Esophagus squamous epithelium (tissue), 5 donors: ENCODE measurements around the gene MAT1A. TPM values are rescaled to one million over a fixed set of nuclear protein-coding genes. Genes with fewer than 3 reads are reported as not detected.
"Not testable (repeated sequence)": the region's sequence is repeated elsewhere in the genome, so short reads cannot be mapped to it uniquely, and the experiment has no call there.

Source experiments
- DNase-seq: peaks from one replicate; lab custom pipeline; 2025; lab: John Stamatoyannopoulos, UW
- H3K27ac ChIP-seq, 4 donors: fragments of 200-600 bp; sonication (generic); one replicate each; pipeline ENCODE4 v1.5.1; 2016 to 2019; ENCODE audit warnings: mild to moderate bottlenecking in 1 of 4
- H3K27me3 ChIP-seq, 4 donors: fragments of 200-600 bp; sonication (generic); 1 replicate in 3 of 4; 2 replicates in 1 of 4; pipeline versions ENCODE4 v1.5.1 to v1.6.0; 2017 to 2021; ENCODE audit warnings: antibody characterized with exemption in 1 of 4
- H3K36me3 ChIP-seq, 3 donors: fragments of 200-600 bp; sonication (generic); one replicate each; pipeline ENCODE4 v1.5.1; 2016 to 2019
- H3K4me1 ChIP-seq, 3 donors: fragments of 200-600 bp; sonication (generic); one replicate each; pipeline ENCODE4 v1.5.1; 2017 to 2019
- H3K4me3 ChIP-seq, 4 donors: fragments of 200-600 bp; sonication (generic); 1 replicate in 3 of 4; 2 replicates in 1 of 4; pipeline ENCODE4 v1.5.1; 2016 to 2019; ENCODE audit warnings: mild to moderate bottlenecking in 2 of 4, moderate library complexity in 1 of 4
- H3K9me3 ChIP-seq, 3 donors: fragments of 200-600 bp; sonication (generic); one replicate each; pipeline ENCODE4 v1.5.1; 2016 to 2019
- POLR2A ChIP-seq, 4 donors: fragments of 450-650 bp; IDR thresholded peaks; one replicate each; pipeline ENCODE4 v1.6.1; 2017; ENCODE audit warnings: antibody characterized with exemption in 4 of 4, mild to moderate bottlenecking in 4 of 4, moderate library complexity in 3 of 4
- WGBS, 2 donors: methylation state at CpG; one replicate each; pipeline ENCODE4 v1.1.5; 2018; 5-methylcytosine and 5-hydroxymethylcytosine counted together
- intact Hi-C: fragments of 100-400 bp; cut with DNase I; formaldehyde crosslinking; loops from one replicate; pipeline ENCODE4 v1.15.0; 2022
- total RNA-seq, 4 donors: library from RNA; depleted of rRNA; stranded (reverse); fragments of >200 nt; gene quantifications; one replicate each; pipeline ENCODE4 v1.1.0, GENCODE V29; 2016
- TF ChIP-seq, protein P1 (sequence below), 6 experiments: fragments of 450-650 bp in 4 of 6; fragments of 200-600 bp in 2 of 6; sonication (generic) in 2 of 6; IDR thresholded peaks; one replicate each; pipeline ENCODE4 v1.5.1; 2016 to 2019; ENCODE audit warnings: antibody characterized with exemption in 6 of 6, mild to moderate bottlenecking in 4 of 6, moderate library complexity in 4 of 6
- donor health status: DM: yes; HTN: yes; CAD: no.

The MAT1A gene
- total RNA-seq, 4 donors from 2014 or later: 0.09 to 2.3 (median 0.55) TPM

DNA sequence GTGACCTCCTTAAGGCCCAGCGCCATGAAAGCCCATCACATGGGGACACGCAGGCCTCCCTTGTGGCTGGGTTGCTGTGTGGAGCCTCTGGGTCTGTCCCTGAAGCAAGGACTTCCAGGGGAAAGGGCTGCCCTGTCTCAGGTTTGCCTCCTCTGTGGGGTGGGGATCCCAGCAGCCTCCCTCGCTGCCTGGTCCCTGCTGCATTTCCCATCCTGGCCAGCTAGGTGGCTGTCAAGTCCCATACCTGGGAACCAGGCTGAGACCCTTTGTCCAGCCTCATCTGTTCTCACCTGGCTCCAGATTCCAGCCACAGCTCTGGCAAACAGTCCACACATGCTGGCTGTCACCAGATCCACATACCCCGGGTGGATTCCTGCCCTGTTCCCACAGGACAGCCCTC is 32.7 kb downstream of the MAT1A start:
- 32 to 44% methylated on average over 3 of the region's 4 CpGs for WGBS, 2 donors
- H3K4me3 ChIP-seq, DNase-seq, H3K27ac ChIP-seq, H3K4me1 ChIP-seq, intact Hi-C loops, H3K9me3 ChIP-seq, H3K36me3 ChIP-seq: not testable (repeated sequence)
- H3K27me3 ChIP-seq: peaks cover 0 to 34% (median 0%) of the 10 kb centered on the region in 4 donors
- TF ChIP-seq, protein P1, sequence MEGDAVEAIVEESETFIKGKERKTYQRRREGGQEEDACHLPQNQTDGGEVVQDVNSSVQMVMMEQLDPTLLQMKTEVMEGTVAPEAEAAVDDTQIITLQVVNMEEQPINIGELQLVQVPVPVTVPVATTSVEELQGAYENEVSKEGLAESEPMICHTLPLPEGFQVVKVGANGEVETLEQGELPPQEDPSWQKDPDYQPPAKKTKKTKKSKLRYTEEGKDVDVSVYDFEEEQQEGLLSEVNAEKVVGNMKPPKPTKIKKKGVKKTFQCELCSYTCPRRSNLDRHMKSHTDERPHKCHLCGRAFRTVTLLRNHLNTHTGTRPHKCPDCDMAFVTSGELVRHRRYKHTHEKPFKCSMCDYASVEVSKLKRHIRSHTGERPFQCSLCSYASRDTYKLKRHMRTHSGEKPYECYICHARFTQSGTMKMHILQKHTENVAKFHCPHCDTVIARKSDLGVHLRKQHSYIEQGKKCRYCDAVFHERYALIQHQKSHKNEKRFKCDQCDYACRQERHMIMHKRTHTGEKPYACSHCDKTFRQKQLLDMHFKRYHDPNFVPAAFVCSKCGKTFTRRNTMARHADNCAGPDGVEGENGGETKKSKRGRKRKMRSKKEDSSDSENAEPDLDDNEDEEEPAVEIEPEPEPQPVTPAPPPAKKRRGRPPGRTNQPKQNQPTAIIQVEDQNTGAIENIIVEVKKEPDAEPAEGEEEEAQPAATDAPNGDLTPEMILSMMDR (IDR thresholded peaks at IDR 0.05): peak in 3 of 6 experiments; percentile 19 to 47 (median 25)

DNA sequence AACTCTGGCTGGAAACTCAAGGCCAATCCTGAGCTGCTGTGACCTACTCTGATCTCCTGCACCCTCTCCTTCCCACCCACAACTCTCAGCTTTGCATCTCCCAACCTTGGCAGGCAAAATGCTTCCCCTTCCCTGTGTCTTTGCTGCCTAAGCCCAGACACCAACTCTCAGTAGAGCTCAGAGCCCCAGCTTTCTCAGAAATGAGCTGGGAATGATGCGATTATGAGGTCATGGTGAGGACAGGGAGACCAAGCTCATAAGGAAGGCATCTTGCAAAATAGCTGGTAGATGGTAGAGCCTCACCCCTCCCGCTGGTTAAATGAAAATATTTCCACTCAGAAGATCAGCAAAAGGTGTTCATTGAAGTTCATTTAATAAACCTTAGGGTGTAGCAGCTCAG is 34.7 kb downstream of the MAT1A start:
- no CpG with 5 or more reads among the region's 2 CpGs for whole genome bisulfite sequencing, 2 donors
- H3K4me3 ChIP-seq, H3K36me3 ChIP-seq, H3K4me1 ChIP-seq, H3K27ac ChIP-seq, H3K9me3 ChIP-seq, DNase-seq, intact Hi-C loops: not testable (repeated sequence)
- peaks cover 0 to 27% (median 0%) of the 10 kb centered on the region in 4 donors for H3K27me3 ChIP-seq

DNA sequence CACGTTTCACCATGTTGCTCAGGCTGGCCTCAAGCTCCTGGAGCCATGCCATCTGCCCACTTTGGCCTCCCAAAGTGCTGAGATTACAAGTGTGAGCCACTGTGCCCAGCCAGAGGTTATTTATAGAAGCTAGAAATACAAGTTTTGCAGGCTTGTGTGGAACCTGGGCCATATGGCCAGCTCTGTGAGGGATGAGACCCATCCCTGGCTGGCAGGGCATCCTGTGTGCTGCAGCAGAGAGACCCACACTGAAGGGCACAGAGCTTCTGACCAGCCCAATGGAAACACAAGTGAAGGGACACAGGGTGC is 35.5 kb downstream of the MAT1A start:
- 0 to 20% methylated on average over 1 of the region's 1 CpG for WGBS, 2 donors
- H3K27me3 ChIP-seq: peaks cover 0 to 27% (median 0%) of the 10 kb centered on the region in 4 donors
- H3K4me1 ChIP-seq, H3K27ac ChIP-seq, H3K9me3 ChIP-seq, DNase-seq, H3K4me3 ChIP-seq, intact Hi-C loops, H3K36me3 ChIP-seq: not testable (repeated sequence)

DNA sequence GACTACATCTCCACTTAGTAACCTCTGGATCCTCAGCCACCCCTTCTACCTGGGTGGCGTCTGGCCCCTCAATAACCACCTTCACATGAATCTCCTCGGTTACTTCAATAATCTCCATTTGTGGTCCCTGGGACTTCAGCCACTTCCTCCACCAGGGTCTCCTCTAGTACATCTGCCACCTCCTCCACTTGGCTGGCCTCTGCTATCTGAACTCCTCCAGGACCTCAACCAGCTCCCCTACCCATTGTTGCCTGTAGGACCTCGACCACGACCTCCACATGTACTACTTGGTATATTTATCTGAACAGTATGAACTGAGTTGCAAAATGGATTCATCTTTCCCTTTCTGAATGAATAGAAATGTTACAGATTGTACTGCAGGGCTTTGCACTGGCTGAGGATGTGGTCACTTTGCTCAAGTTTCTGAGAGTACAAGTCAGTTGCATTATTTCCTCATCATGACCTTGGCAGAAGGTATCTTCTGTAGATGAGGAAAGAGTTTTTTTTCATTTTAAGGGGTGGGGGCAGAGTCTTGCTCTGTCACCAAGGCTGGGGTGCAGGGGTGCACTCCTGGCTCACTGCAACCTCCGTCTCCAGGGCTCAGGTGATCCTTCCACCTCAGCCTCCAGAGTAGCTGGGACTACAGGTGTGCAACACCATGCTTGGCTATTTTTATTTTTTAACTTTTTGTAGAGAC is 36.0 kb downstream of the MAT1A start:
- 43 to 69% methylated on average over 5 of the region's 5 CpGs for WGBS, 2 donors
- no peak for DNase-seq
- Histone ChIP-seq H3K27ac (no peak overlapping the region), H3K27me3 (peaks cover 0 to 27% (median 0%) of the 10 kb centered on the region in 4 donors), H3K9me3 (no peaks in the 10 kb centered on the region), H3K36me3 (no peaks in the 10 kb centered on the region), H3K4me1 (no peaks in the 10 kb centered on the region), H3K4me3 (no peak overlapping the region)
- TF ChIP-seq, protein P1 (IDR thresholded peaks at IDR 0.05): no peak
- TF ChIP-seq POLR2A (IDR thresholded peaks at IDR 0.05): no peak
- intact Hi-C loops: no loop called here

DNA sequence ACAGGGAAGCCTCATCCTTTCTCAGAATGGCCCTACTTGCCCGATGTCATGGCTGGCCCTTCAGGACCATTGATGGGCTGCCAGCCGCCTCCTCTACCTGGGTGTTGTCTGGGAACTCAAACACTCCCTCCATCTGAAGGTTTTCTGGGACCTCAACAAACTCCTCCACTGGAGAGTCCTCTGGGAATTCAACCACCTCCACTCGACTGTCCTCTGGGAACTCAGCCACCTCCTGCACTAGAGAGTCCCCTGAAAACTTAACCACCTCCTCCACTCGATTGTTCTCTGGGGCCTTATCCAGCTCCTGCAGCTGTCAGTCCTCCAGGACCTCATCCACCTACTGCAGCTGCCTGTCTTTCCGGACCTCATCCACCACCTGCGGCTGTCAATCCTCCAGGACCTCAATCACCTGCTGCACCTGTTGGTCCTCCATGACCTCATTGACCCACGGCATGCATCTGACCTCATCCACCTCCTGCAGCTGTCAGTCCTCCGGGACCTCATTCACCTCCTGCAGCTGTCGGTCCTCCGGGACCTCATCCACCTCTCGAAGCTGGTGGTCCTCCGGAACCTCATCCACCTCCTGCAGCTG is 37.1 kb downstream of the MAT1A start:
- H3K27ac ChIP-seq: no peak overlapping the region
- intact Hi-C loops: no loop called here

DNA sequence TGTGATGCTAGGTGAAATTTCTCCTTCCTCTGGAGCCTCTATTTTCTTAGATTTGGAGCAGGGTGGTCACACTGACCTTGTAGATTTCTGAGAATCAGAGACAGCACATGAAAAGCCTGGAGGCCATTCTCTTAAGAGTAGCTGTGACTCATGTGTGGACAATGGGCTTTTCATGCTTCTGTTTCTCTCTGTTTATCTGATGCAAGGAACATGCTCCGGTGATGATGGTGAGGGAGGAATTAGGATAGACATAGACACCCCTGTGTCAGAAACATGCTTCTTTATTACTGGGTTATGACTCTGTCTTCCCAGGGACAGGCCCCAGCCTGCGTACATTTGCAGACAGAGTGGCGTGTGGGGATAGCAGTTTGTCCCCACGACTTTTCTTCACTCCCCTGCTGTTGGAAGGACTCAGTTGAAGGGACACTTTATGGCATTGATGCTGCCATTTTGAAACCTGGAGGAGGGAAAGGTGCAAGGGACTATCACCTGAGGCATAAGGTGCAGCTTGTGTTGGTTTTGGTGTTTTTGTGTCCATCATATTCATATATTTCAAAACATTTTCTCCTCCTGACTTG is 37.7 kb downstream of the MAT1A start:
- H3K4me3 ChIP-seq, intact Hi-C loops, DNase-seq, H3K4me1 ChIP-seq, H3K36me3 ChIP-seq, H3K9me3 ChIP-seq, H3K27ac ChIP-seq: not testable (repeated sequence)
- WGBS, 2 donors: 60 to 66% methylated on average over 2 to 3 of the region's 4 CpGs
- H3K27me3 ChIP-seq: peaks cover 0 to 27% (median 0%) of the 10 kb centered on the region in 4 donors

More for the DNA sequence above, 37.1 kb downstream of the MAT1A start:
- no peaks in the 10 kb centered on the region for H3K4me1 ChIP-seq
- peaks cover 0 to 27% (median 0%) of the 10 kb centered on the region in 4 donors for H3K27me3 ChIP-seq
- no peak overlapping the region for H3K4me3 ChIP-seq
- WGBS, 2 donors: 88 to 93% methylated on average over 10 to 12 of the region's 12 CpGs
- TF ChIP-seq POLR2A (IDR thresholded peaks at IDR 0.05): no peak
- TF ChIP-seq, protein P1 (IDR thresholded peaks at IDR 0.05): no peak
- no peaks in the 10 kb centered on the region for H3K9me3 ChIP-seq
- no peak for DNase-seq
- no peaks in the 10 kb centered on the region for H3K36me3 ChIP-seq

DNA sequence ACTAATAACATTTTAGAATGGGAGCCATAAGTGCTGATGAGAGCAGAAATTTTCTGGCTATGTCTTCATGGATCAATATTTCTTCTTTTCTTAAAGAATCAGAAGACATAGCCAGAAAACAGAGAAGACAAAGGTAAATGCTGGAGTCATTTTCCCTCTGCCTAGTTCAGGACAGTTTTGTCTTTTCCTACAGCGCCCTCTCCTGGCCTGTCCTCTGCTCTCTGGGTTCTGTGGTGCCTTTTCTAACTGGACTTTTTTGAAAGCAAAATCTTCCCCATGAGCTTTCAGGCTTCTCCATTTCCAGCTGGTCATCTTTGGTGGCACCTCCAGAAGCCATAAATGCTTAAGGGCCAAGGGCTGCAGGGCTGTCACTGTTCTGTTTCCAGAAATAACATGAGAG is 39.1 kb downstream of the MAT1A start:
- intact Hi-C loops, DNase-seq, H3K27ac ChIP-seq, H3K4me3 ChIP-seq, H3K36me3 ChIP-seq, H3K9me3 ChIP-seq, H3K4me1 ChIP-seq: not testable (repeated sequence)
- H3K27me3 ChIP-seq: peaks cover 0 to 17% (median 0%) of the 10 kb centered on the region in 4 donors
- WGBS, 2 donors: no CpG with 5 or more reads among the region's 1 CpG

DNA sequence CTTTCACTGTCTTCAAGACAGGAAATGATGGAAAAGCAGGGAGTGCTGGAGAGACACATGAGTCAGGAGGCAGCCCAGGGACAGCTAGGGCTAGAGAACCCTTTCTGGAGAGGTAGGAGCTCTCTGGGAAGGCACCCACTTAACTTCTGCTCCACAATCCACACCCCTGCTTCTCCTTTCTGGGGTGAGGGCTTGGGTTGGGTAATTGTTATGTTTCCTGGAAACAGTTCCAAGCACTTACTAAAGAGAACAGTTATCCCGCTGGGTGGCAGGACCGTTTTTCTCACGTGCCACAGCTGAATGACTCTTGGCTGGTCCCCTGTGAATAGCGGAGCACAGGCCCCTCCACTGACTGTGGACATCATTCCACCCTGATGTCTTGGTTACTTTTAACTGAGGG is 39.6 kb downstream of the MAT1A start:
- H3K4me3 ChIP-seq, H3K4me1 ChIP-seq, DNase-seq, H3K9me3 ChIP-seq, intact Hi-C loops, H3K36me3 ChIP-seq, H3K27ac ChIP-seq: not testable (repeated sequence)
- H3K27me3 ChIP-seq: peaks cover 0 to 17% (median 0%) of the 10 kb centered on the region in 4 donors
- WGBS, 2 donors: no CpG with 5 or more reads among the region's 4 CpGs

DNA sequence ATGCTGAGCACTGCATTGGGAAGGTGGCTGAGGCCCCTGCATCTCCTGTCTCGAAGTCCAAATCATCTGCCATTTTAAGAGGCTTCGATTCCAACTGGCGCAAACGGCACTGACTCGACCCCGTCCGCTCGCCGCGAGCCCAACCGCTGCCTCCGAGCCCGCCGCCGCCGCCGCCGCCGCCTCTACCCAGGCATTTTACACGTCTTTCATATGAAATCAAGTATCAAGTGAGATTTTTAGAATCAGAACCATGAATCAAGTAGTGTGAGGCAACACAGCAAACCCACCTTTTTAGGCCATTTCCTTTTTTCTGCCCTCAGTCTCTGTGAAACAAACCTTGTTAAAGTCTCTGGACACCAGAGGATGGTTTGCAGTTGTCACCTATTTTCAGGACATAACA is 41.8 kb downstream of the MAT1A start:
- H3K9me3 ChIP-seq, H3K27ac ChIP-seq, DNase-seq, H3K36me3 ChIP-seq, H3K4me1 ChIP-seq, H3K4me3 ChIP-seq, H3K27me3 ChIP-seq, intact Hi-C loops: not testable (repeated sequence)
- 60 to 94% methylated on average over 1 to 7 of the region's 20 CpGs for WGBS, 2 donors

DNA sequence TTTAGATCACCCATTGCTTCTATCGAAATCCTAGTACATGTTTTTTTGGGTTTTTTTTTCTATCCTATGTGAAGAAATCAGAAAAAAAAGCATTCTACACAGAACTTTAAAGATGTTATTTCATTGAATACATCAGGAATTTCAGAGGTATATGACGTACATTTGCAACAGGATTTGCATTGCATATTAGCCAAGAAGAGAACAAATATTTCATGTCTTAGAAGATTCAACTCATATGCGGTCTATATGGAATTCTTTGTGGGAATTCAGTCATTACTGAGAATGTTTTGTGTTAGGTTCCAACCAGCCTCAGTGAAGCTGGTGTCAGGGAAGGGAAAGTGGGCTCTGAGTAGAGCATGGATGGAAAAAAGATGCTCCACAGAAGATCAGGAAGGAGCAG is 45.1 kb downstream of the MAT1A start:
- H3K4me3 ChIP-seq, DNase-seq, H3K9me3 ChIP-seq, intact Hi-C loops, H3K36me3 ChIP-seq, H3K27me3 ChIP-seq, H3K4me1 ChIP-seq, H3K27ac ChIP-seq: not testable (repeated sequence)
- 70 to 88% methylated on average over 3 of the region's 3 CpGs for WGBS, 2 donors
